Panc1 (cell line): ENCODE results near the gene KIF26B. TPM values are rescaled to one million over a fixed set of nuclear protein-coding genes. Genes with fewer than 3 reads are reported as not detected.

Experiments used
- ATAC-seq: fragments of 200-7000 bp; cut with Tn5 transposase; 2 replicates; pipeline ENCODE4 v1.9.1; 2020; ENCODE audit warnings: mild to moderate bottlenecking, moderate library complexity
- BruUV-seq: library from RNA; stranded (reverse); fragments of 400-500 nt; replicated peaks from 2 replicates; lab custom pipeline; 2021; lab: Mats Ljungman, UMichigan
- CTCF ChIA-PET: fragments of 300-600 bp; sonication (Branson Sonifier 250); formaldehyde crosslinking; loops from one replicate; lab custom pipeline; 2022; ENCODE audit warnings: antibody characterized with exemption; lab: Charles Lee
- POLR2A ChIA-PET: fragments of 300-600 bp; sonication (Branson Sonifier 250); formaldehyde crosslinking; loops from one replicate; lab custom pipeline; 2022; ENCODE audit warnings: antibody characterized with exemption; lab: Charles Lee
- DNase-seq: peaks from one replicate; pipeline ENCODE4 v3.0.0-alpha.2; 2010; ENCODE audit warnings: low read depth, low spot score
- H3K27ac ChIP-seq: 2 replicates; pipeline ENCODE4 v1.5.1; 2011; ENCODE audit warnings: mild to moderate bottlenecking, low read length, inconsistent platforms
- H3K27me3 ChIP-seq: fragments of 200-500 bp; sonication (Bioruptor generic); 2 replicates; pipeline ENCODE4 v1.6.0; 2014; ENCODE audit warnings: low read length, inconsistent platforms; ENCODE audit not compliant: control insufficient read depth, insufficient read depth
- H3K36me3 ChIP-seq: fragments of 200-500 bp; sonication (Bioruptor generic); 2 replicates; pipeline ENCODE4 v1.5.1; 2014; ENCODE audit warnings: inconsistent platforms, mild to moderate bottlenecking, low read length, moderate library complexity; ENCODE audit not compliant: control insufficient read depth, insufficient read depth
- H3K4me1 ChIP-seq: 2 replicates; pipeline ENCODE4 v1.5.1; 2011; ENCODE audit warnings: inconsistent platforms, mild to moderate bottlenecking, low read length, moderate library complexity; ENCODE audit not compliant: control insufficient read depth, insufficient read depth
- H3K4me3 ChIP-seq, 2 experiments: 2 replicates each; pipeline ENCODE4 v1.5.1; 2011 to 2012; ENCODE audit warnings: low read depth in 2 of 2, low read length in 2 of 2, mild to moderate bottlenecking in 2 of 2, inconsistent platforms in 1 of 2, moderate library complexity in 1 of 2
- H3K9me3 ChIP-seq: fragments of 200-500 bp; sonication (Bioruptor generic); 2 replicates; pipeline ENCODE4 v1.5.1; 2014; ENCODE audit warnings: low read depth, mild to moderate bottlenecking, inconsistent platforms, low read length, moderate library complexity; ENCODE audit not compliant: control insufficient read depth, insufficient read depth
- POLR2AphosphoS5 ChIP-seq: IDR thresholded peaks from 2 replicates; pipeline ENCODE4 v1.6.1; 2012; ENCODE audit warnings: mild to moderate bottlenecking, low read depth, low read length, moderate library complexity
- SIN3A ChIP-seq: IDR thresholded peaks from 2 replicates; pipeline ENCODE4 v1.6.1; 2012; ENCODE audit warnings: low read depth, mild to moderate bottlenecking, low read length, moderate library complexity, borderline replicate concordance; ENCODE audit not compliant: insufficient read depth
- TCF7L2 ChIP-seq: IDR thresholded peaks from 2 replicates; pipeline ENCODE4 v1.6.1; 2011; ENCODE audit warnings: mild to moderate bottlenecking, low read depth, low read length, inconsistent platforms
- in situ Hi-C: cut with HindIII; loops from 2 replicates; pipeline ENCODE4 v1.10.0; 2016; ENCODE audit warnings: low sequenced_read_pairs, low pct_unique_long_range_greater_than_20kb
- intact Hi-C: fragments of 100-400 bp; cut with micrococcal nuclease; formaldehyde crosslinking; loops from one replicate; pipeline ENCODE4 v1.10.0; 2022; ENCODE audit not compliant: unreplicated experiment
- total RNA-seq: library from RNA; stranded (reverse); gene quantifications from one replicate; pipeline ENCODE4 v1.2.1, GENCODE V29; 2021; ENCODE audit not compliant: unreplicated experiment
- TF ChIP-seq, protein P1 (sequence below), 2 experiments: IDR thresholded peaks; 2 replicates each; pipeline ENCODE4 v1.6.1; 2011 to 2012; ENCODE audit warnings: low read depth in 2 of 2, control low read depth in 1 of 2, low read length in 1 of 2, mild to moderate bottlenecking in 1 of 2, moderate library complexity in 1 of 2; ENCODE audit not compliant: insufficient read depth in 1 of 2
- TF ChIP-seq, protein P2 (sequence below): fragments of 450-650 bp; IDR thresholded peaks from 2 replicates; pipeline ENCODE4 v1.5.1; 2017; ENCODE audit warnings: mild to moderate bottlenecking

The KIF26B gene
- total RNA-seq, 1 experiment from 2014 or later: 0.33 TPM

DNA sequence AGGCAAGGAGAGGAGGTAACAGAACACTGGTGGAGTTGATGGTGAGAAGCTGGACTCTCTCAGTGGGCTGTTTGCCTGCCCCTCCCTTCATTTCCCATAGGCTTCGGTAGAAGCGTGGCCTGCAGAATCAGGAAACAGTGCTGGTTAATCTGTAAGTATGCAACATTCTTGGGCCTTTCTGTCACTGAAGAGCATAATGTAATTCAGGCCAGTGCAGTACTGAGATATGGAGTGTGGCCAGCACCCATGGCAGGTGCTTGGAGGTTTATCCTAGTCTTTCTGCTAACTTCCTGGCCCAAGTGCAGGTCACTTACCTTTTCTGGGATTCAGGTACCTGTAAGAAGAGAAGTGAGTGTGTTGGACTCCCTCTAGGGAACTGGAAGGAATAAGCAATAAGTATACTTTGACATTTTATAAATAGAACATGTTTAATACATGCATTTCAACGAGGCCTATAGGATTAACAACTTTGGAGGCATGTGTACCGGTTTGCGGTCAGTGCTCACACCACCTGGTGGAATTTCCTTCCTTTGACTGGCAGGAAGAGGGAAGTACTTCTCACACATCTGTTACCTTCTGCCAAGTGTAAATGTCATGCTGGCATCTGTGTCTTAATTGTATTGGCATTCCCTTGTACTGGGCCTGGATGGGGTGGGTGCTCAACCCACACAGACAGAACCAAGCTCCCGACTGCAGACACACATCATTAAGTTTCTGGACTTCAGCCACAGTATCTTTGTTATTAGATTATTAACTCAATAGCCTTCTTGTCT, 105.5 kb downstream of the KIF26B start:
- ChIA-PET CTCF (interaction anchor here (0.6 kb wide), 1 partner anchor 256 kb away, joined by 7 read pairs; no protein-coding TSS in a partner anchor), POLR2A (interaction anchor here (0.6 kb wide), 1 partner anchor 225 kb away, joined by 12 read pairs; no protein-coding TSS in a partner anchor)
- DNase-seq (no peak), ATAC-seq (no peak)
- H3K4me1 ChIP-seq: no peaks in the 10 kb centered on the region
- BruUV-seq: no TSS peak
- no peaks in the 10 kb centered on the region for H3K36me3 ChIP-seq
- peaks cover 8% of the 10 kb centered on the region for H3K27me3 ChIP-seq
- intact Hi-C loops: no loop called here
- no peak overlapping the region for H3K27ac ChIP-seq
- in situ Hi-C loops: no loop called here
- TF ChIP-seq, protein P1, sequence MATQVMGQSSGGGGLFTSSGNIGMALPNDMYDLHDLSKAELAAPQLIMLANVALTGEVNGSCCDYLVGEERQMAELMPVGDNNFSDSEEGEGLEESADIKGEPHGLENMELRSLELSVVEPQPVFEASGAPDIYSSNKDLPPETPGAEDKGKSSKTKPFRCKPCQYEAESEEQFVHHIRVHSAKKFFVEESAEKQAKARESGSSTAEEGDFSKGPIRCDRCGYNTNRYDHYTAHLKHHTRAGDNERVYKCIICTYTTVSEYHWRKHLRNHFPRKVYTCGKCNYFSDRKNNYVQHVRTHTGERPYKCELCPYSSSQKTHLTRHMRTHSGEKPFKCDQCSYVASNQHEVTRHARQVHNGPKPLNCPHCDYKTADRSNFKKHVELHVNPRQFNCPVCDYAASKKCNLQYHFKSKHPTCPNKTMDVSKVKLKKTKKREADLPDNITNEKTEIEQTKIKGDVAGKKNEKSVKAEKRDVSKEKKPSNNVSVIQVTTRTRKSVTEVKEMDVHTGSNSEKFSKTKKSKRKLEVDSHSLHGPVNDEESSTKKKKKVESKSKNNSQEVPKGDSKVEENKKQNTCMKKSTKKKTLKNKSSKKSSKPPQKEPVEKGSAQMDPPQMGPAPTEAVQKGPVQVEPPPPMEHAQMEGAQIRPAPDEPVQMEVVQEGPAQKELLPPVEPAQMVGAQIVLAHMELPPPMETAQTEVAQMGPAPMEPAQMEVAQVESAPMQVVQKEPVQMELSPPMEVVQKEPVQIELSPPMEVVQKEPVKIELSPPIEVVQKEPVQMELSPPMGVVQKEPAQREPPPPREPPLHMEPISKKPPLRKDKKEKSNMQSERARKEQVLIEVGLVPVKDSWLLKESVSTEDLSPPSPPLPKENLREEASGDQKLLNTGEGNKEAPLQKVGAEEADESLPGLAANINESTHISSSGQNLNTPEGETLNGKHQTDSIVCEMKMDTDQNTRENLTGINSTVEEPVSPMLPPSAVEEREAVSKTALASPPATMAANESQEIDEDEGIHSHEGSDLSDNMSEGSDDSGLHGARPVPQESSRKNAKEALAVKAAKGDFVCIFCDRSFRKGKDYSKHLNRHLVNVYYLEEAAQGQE (IDR thresholded peaks at IDR 0.05; ENCODE audit: insufficient read depth in 1 of 2, low read depth in 2 of 2, low read length in 1 of 2): no peak
- TF ChIP-seq TCF7L2 (no peak), POLR2AphosphoS5 (no peak), SIN3A (no peak)
- TF ChIP-seq, protein P2, sequence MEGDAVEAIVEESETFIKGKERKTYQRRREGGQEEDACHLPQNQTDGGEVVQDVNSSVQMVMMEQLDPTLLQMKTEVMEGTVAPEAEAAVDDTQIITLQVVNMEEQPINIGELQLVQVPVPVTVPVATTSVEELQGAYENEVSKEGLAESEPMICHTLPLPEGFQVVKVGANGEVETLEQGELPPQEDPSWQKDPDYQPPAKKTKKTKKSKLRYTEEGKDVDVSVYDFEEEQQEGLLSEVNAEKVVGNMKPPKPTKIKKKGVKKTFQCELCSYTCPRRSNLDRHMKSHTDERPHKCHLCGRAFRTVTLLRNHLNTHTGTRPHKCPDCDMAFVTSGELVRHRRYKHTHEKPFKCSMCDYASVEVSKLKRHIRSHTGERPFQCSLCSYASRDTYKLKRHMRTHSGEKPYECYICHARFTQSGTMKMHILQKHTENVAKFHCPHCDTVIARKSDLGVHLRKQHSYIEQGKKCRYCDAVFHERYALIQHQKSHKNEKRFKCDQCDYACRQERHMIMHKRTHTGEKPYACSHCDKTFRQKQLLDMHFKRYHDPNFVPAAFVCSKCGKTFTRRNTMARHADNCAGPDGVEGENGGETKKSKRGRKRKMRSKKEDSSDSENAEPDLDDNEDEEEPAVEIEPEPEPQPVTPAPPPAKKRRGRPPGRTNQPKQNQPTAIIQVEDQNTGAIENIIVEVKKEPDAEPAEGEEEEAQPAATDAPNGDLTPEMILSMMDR: no peak
- H3K4me3 ChIP-seq: no peak overlapping the region
- H3K9me3 ChIP-seq: no peaks in the 10 kb centered on the region

DNA sequence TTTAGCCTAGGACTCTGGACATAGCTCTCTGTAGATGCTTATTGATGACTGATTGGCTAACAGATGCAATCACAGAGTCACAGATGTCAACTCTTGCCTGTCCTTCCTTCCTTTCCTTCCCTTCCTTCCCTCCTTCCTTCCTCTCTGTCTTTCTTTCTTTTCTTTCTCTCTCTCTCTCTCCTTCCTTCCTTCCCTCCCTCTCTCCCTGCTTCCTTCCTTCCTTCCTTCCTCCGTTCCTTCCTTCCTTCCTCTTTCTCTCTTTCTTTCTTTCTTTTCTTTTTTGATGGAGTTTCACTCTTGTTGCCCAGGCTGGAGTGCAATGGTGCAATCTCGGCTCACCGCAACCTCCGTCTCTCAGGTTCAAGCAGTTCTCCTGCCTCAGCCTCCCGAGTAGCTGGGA, 106.1 kb downstream of the KIF26B start:
- no peak overlapping the region for H3K4me3 ChIP-seq
- in situ Hi-C loops (no loop called here), intact Hi-C loops (no loop called here)
- ChIA-PET CTCF (interaction anchor here (0.6 kb wide), 1 partner anchor 76 kb away, joined by 3 read pairs; no protein-coding TSS in a partner anchor), POLR2A (no interaction called here)
- ATAC-seq (no peak), DNase-seq (no peak)
- H3K9me3 ChIP-seq: no peaks in the 10 kb centered on the region
- TF ChIP-seq TCF7L2 (no peak), SIN3A (no peak)
- TF ChIP-seq, protein P1 (IDR thresholded peaks at IDR 0.05; ENCODE audit: insufficient read depth in 1 of 2, low read depth in 2 of 2, low read length in 1 of 2): no peak
- no peaks in the 10 kb centered on the region for H3K36me3 ChIP-seq
- no TSS peak for BruUV-seq
- H3K4me1 ChIP-seq: no peaks in the 10 kb centered on the region
- H3K27ac ChIP-seq: no peak overlapping the region
- peaks cover 8% of the 10 kb centered on the region for H3K27me3 ChIP-seq
